ENCODE measurements around the gene ZNF804A.

ZNF804A gene

DNA sequence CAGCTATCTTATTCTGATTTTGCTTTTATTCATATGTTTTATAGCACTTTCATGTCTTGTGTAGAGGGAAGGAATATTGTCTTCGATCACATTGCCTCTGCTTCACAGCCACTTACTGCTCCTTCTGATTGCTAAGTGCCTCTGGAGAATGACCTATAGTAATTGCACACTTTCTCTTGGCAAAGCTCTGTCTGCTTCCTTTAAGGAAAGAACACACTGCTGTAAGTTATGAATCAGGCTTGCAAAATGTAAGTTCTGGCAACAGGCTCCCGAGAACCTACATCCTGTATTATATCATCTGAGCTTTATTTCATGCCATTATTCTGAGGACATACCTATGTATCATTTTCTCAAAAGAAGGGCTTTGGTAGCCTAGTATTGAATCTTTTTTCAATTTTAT lies 170.7 kb downstream of the ZNF804A start:
- Histone ChIP-seq H3K9me2 (replicated peaks; ENCODE audit: control insufficient read depth, low read length) (no peaks in the 10 kb centered on the region), H3K4me2 (ENCODE audit: low read length) (no peak overlapping the region), H4K20me1 (ENCODE audit: control insufficient read depth, insufficient read depth, low read depth, low read length) (no peaks in the 10 kb centered on the region), H3K27ac (ENCODE audit: low read depth, low read length) (no peak overlapping the region), H3K36me3 (ENCODE audit: control insufficient read depth, low read length) (no peaks in the 10 kb centered on the region), H3F3A (ENCODE audit: control insufficient read depth, insufficient read depth) (no peaks in the 10 kb centered on the region), H3K79me2 (ENCODE audit: control insufficient read depth, low read length) (no peaks in the 10 kb centered on the region), H3K9me3 (ENCODE audit: control insufficient read depth, insufficient read depth, low read length) (no peaks in the 10 kb centered on the region), H3K4me3 (ENCODE audit: low read length) (no peak overlapping the region), H3K27me3 (ENCODE audit: control insufficient read depth, low read length) (no peaks in the 10 kb centered on the region), H3K4me1 (ENCODE audit: control insufficient read depth, low read length) (no peaks in the 10 kb centered on the region)
- TF ChIP-seq, protein P1, sequence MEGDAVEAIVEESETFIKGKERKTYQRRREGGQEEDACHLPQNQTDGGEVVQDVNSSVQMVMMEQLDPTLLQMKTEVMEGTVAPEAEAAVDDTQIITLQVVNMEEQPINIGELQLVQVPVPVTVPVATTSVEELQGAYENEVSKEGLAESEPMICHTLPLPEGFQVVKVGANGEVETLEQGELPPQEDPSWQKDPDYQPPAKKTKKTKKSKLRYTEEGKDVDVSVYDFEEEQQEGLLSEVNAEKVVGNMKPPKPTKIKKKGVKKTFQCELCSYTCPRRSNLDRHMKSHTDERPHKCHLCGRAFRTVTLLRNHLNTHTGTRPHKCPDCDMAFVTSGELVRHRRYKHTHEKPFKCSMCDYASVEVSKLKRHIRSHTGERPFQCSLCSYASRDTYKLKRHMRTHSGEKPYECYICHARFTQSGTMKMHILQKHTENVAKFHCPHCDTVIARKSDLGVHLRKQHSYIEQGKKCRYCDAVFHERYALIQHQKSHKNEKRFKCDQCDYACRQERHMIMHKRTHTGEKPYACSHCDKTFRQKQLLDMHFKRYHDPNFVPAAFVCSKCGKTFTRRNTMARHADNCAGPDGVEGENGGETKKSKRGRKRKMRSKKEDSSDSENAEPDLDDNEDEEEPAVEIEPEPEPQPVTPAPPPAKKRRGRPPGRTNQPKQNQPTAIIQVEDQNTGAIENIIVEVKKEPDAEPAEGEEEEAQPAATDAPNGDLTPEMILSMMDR (IDR thresholded peaks at IDR 0.05; ENCODE audit: low read depth, low read length, poor library complexity, severe bottlenecking), result no peak
- TF ChIP-seq EZH2phosphoT487 (IDR thresholded peaks at IDR 0.05; ENCODE audit: borderline replicate concordance, low read length), result no peak

- H3K4me1 ChIP-seq (ENCODE audit: control insufficient read depth, low read length), result no peaks in the 10 kb centered on the region
- no peaks in the 10 kb centered on the region for H3K79me2 ChIP-seq (ENCODE audit: control insufficient read depth, low read length)
- no peaks in the 10 kb centered on the region for H4K20me1 ChIP-seq (ENCODE audit: control insufficient read depth, insufficient read depth, low read depth, low read length)
- no peaks in the 10 kb centered on the region for H3K9me2 ChIP-seq (replicated peaks; ENCODE audit: control insufficient read depth, low read length)
- H3K4me2 ChIP-seq (ENCODE audit: low read length), result no peak overlapping the region
- no peaks in the 10 kb centered on the region for H3K27me3 ChIP-seq (ENCODE audit: control insufficient read depth, low read length)
- H3K9me3 ChIP-seq (ENCODE audit: control insufficient read depth, insufficient read depth, low read length), result no peaks in the 10 kb centered on the region
- H3K27ac ChIP-seq (ENCODE audit: low read depth, low read length), result no peak overlapping the region
- no peaks in the 10 kb centered on the region for H3F3A ChIP-seq (ENCODE audit: control insufficient read depth, insufficient read depth)
- TF ChIP-seq, protein P1 (IDR thresholded peaks at IDR 0.05; ENCODE audit: low read depth, low read length, poor library complexity, severe bottlenecking), result no peak
- no peak for TF ChIP-seq EZH2phosphoT487 (IDR thresholded peaks at IDR 0.05; ENCODE audit: borderline replicate concordance, low read length)
- H3K36me3 ChIP-seq (ENCODE audit: control insufficient read depth, low read length), result no peaks in the 10 kb centered on the region
- H3K4me3 ChIP-seq (ENCODE audit: low read length), result no peak overlapping the region
These were observed 171.4 kb downstream of the ZNF804A start for GRCh38 chr2:184769686-184770085.

DNA sequence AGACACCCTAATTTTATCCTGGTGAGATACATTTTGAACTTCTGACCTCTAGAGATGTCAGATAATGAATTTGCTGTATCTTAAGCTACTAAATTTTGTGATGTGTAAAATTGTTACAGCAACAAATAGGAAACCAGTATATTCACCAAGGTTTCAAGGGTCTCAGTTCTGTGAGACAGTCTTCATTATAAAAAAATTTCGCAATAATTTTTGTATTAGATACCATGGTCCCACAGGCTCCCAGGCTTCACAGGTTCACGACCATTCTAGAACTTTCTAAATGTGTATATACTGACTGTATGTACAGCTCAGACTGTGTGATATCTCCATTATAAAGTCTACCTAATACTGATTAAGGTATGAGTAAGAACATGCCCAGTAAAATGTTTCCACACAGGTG lies 181.4 kb downstream of the ZNF804A start:
- Histone ChIP-seq H3K36me3 (ENCODE audit: control insufficient read depth, low read length) (no peaks in the 10 kb centered on the region), H4K20me1 (ENCODE audit: control insufficient read depth, insufficient read depth, low read depth, low read length) (no peaks in the 10 kb centered on the region), H3K4me1 (ENCODE audit: control insufficient read depth, low read length) (no peaks in the 10 kb centered on the region), H3K27me3 (ENCODE audit: control insufficient read depth, low read length) (no peaks in the 10 kb centered on the region), H3K4me3 (ENCODE audit: low read length) (no peak overlapping the region), H3F3A (ENCODE audit: control insufficient read depth, insufficient read depth) (no peaks in the 10 kb centered on the region), H3K79me2 (ENCODE audit: control insufficient read depth, low read length) (no peaks in the 10 kb centered on the region), H3K9me2 (replicated peaks; ENCODE audit: control insufficient read depth, low read length) (no peaks in the 10 kb centered on the region), H3K9me3 (ENCODE audit: control insufficient read depth, insufficient read depth, low read length) (no peaks in the 10 kb centered on the region), H3K4me2 (ENCODE audit: low read length) (no peak overlapping the region), H3K27ac (ENCODE audit: low read depth, low read length) (no peak overlapping the region)
- TF ChIP-seq, protein P1 (IDR thresholded peaks at IDR 0.05; ENCODE audit: low read depth, low read length, poor library complexity, severe bottlenecking), result no peak
- no peak for TF ChIP-seq EZH2phosphoT487 (IDR thresholded peaks at IDR 0.05; ENCODE audit: borderline replicate concordance, low read length)

DNA sequence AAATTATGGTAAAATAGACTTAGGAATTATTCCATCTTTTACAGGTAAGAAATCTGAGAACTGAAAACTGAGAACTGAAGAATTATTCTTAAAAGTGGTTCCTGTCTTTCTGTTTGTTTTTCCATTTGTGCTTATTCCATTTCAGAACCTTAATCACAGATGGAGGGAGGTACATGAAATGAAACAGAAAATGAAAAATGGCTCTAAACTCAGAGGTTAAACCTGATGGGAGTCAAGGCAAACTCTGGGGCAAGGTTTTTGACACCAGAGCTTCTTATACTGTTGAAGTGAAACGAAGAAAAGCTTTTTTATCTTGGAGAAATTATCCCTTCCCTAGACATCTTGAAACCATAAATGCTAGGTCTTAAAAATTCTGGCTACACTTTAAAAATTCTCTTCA lies 182.1 kb downstream of the ZNF804A start:
- no peaks in the 10 kb centered on the region for H4K20me1 ChIP-seq (ENCODE audit: control insufficient read depth, insufficient read depth, low read depth, low read length)
- no peaks in the 10 kb centered on the region for H3K27me3 ChIP-seq (ENCODE audit: control insufficient read depth, low read length)
- no peak overlapping the region for H3K4me2 ChIP-seq (ENCODE audit: low read length)
- H3K4me3 ChIP-seq (ENCODE audit: low read length), result no peak overlapping the region
- no peaks in the 10 kb centered on the region for H3K9me2 ChIP-seq (replicated peaks; ENCODE audit: control insufficient read depth, low read length)
- no peaks in the 10 kb centered on the region for H3K9me3 ChIP-seq (ENCODE audit: control insufficient read depth, insufficient read depth, low read length)
- no peaks in the 10 kb centered on the region for H3K36me3 ChIP-seq (ENCODE audit: control insufficient read depth, low read length)
- H3F3A ChIP-seq (ENCODE audit: control insufficient read depth, insufficient read depth), result no peaks in the 10 kb centered on the region
- H3K4me1 ChIP-seq (ENCODE audit: control insufficient read depth, low read length), result no peaks in the 10 kb centered on the region
- no peak overlapping the region for H3K27ac ChIP-seq (ENCODE audit: low read depth, low read length)
- no peaks in the 10 kb centered on the region for H3K79me2 ChIP-seq (ENCODE audit: control insufficient read depth, low read length)
- TF ChIP-seq, protein P1 (IDR thresholded peaks at IDR 0.05; ENCODE audit: low read depth, low read length, poor library complexity, severe bottlenecking), result no peak
- no peak for TF ChIP-seq EZH2phosphoT487 (IDR thresholded peaks at IDR 0.05; ENCODE audit: borderline replicate concordance, low read length)
